GM10266 (cell line): ENCODE results near the gene WWTR1.

Experiments
- DNase-seq: peaks from one replicate; pipeline ENCODE4 v3.0.0; 2012; ENCODE audit errors: extremely low spot score
- CTCF ChIP-seq: IDR thresholded peaks from 2 replicates; pipeline ENCODE4 v1.5.1; 2012; ENCODE audit warnings: mild to moderate bottlenecking, low read depth; ENCODE audit not compliant: control insufficient read depth, insufficient read depth; ENCODE audit errors: missing control alignments

The WWTR1 gene

GRCh38 chr3:149701206-149701976, 43.6 kb upstream of the WWTR1 start:
- no peak for DNase-seq
- no peak for TF ChIP-seq CTCF

DNA sequence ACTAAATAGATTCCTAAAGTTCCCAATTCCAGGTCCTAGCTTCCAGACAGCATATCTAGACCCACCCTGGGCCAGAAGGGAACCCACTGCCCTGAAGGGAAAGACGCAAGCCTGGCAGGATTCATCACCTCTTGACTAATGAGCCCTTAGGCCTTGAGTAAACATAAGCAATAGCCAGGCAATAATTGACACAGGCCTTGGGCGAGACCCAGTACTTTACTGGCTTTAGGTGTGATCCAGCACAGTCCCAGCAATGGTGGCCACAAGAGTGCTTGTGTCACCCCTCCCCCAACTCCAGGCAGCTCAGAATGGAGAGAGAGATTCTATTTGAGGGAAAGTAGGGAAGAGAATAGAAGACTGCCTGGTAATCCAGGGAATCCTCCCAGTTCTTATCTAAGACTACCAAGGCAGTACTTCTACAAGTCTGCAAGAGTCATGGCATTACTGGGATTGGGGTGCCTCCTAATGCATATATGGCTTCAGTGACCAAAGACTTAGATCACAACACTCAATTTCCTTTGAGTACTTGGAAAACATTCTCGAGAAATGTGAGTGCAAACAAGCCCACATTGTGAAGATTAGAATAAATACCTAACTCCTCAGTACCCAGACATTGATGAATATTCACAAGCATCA, 30.4 kb upstream of the WWTR1 start:
- no peak for TF ChIP-seq CTCF

DNA sequence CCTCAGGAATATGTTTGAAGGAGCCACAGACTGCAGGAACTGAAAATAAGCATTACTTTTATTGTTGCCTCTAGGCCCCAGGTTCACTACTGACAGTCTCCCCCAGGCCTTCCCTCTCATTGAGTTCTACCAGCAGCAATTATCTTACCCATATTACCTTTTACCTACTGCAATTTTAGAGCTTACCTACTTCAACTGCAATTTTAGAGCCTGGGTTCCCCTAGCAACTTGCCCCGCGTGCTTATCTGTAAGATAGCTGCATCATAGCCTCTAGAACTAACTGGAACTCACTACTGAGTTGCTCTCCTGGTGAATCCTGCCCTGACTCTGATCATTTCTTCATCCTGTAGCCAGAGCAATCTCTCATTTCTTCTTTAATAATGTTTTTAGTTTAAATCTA, 29.2 kb upstream of the WWTR1 start:
- DNase-seq, result no peak
- TF ChIP-seq CTCF, result no peak

More for the DNA sequence above, 30.4 kb upstream of the WWTR1 start:
- no peak for DNase-seq

GRCh38 chr3:149678351-149678950, 20.6 kb upstream of the WWTR1 start:
- DNase-seq, result no peak
- no peak for TF ChIP-seq CTCF

DNA sequence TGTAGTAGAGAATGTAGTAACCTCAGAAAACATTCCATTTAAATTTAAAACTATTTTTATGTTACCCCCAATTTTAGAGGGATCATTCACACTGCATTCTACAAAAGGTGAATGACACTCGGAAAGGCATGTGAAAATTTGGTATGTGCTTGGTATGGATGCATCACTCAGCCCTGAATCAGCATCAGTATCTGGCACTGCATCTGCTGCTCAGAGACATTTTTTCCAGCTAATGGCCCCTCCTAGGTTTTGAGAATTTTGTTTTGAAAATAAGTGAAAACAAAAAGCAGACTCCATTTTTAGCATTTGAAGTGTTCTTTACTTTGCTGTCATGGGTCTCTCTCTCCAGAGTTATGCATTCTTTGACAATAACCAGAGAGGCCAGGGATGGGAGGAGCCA, 15.6 kb upstream of the WWTR1 start:
- DNase-seq, result no peak
- TF ChIP-seq CTCF, result no peak

DNA sequence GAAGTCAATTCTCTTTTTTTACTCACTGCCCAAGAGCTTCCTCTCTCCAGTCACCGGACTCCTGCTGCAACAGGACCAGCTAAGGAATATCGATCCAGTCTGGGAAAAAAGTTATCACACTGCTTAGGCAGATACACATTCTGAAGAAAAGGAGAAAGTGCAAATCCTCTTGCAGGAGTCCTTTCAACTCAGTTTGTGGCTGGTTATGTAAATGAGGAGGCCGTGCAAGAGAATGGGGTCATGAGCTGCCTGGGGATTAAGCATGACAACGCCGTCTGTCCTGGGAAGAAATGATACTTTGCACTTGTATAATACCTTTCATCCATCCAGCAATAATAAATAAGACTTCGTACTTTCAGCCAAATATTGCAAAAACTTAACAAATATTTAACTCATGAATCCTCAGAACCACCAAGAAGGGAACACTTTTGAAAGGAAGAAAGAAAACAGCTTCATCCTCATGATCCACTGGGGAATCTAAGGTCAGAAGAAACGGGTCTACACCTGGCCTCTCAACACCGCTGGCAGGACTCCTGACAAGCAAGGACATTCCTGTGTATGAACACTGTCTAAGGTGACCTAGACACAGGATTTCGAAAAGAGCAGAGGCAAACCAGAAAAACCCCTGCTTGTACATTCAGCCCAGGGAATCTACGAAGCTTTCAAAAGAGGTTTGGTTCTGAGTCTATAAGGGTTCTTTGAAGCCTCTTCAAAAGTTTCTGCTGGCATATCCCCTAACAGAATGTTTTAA, 13.1 kb upstream of the WWTR1 start:
- no peak for TF ChIP-seq CTCF
- no peak for DNase-seq
